GM21526 (cell line): ENCODE data around the gene ACAN.

Experiments
- ATAC-seq: cut with Tn5 transposase; IDR thresholded peaks from one replicate; pipeline ENCODE4 v1.9.1; 2021; ENCODE audit warnings: moderate library complexity; ENCODE audit not compliant: unreplicated experiment, low FRiP score

ACAN gene

DNA sequence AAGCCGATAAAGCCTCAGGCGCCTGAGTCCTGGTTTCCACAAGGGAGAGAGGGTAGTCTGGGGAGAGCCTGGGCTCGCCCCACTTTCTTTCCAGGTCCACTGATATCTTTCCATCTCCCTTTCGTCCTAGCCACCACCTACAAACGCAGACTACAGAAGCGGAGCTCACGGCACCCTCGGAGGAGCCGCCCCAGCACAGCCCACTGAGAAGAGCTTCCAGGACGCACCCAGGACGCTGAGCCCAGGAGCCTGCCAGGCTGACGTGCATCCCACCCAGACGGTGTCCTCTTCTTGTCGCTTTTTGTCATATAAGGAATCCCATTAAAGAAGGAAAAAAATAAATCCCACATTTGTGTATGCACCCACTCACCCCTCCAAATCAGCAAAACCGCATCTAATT, 71.0 kb downstream of the ACAN start:
- ATAC-seq = no peak

DNA sequence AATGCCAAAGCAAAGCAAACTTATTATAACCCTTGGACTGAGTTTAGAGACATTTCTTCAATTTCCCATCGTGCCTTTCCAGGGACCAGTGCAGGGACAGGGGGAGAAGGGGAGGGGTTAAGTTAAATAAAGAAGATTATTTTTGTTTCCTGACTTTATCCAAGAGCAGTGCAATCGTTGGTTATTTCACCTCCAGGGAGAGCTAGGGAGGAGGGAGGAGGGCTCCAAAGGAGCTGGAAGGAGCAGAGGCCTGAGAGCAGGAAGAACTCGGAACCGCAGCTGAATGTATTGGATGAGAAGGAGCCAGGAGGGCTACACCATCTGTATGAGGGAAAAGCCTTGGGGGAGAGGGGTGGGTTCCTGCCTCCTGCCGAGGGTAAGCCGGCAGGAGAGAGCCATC, 71.4 kb downstream of the ACAN start:
- ATAC-seq = no peak

DNA sequence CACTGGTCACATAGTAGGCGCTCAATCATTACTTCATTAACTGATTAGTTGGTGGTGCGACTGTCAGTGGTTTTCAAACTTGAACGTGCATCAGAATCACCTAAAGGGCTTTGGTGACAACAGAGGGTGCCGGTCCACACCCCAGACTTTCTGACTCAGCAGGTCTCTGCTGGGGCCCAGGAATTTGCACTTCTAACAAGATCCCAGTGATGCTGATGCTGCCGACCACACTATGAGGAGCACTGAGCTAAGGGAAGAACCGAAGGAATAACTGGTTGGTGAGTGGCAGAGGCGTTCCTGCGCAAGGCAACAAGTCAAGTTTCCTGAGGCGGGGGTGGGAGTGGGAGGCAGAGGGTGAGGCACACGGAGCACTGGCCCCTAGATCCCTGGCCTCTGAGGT, 73.3 kb downstream of the ACAN start:
- ATAC-seq = no peak

DNA sequence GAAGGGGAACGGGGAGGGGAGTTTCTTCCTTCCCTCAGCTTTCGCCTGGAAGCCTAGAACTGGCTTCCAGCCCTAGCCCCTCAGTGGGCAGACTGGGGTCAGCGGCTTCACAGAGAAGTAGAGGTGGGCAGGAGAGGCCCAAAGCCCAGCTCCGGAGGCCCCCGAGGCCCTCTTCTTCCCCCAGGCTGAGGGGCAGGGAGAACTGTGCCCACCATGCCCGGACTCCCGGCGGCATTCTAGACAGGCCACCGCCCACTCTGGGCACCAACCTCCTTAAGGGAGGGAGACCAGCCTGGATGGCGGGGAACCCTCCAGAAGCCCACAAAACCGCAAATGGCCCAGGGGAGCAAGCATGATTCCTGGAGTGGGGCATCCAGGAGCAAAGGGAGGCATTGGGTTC, 74.2 kb downstream of the ACAN start:
- ATAC-seq = no peak

DNA sequence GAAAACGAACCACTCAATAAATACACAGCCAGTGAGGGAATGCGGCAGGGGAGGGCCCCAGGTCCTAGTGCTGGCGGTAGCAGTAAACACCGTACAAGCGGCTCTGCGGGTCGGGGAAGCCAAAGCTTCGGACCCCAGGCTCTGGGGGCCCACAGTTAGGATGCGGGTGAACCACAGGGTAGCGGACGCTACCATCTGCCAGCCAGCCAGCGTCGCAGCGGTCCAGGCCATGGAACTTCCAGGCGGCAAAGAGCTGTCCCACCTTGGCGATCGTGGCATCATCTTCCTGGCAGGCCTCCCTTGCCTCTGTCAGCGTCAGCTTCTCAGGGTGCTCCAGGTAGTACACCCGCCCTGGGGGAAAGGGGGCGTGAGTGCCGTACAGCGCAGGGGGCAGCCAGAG, 74.7 kb downstream of the ACAN start:
- no peak for ATAC-seq

DNA sequence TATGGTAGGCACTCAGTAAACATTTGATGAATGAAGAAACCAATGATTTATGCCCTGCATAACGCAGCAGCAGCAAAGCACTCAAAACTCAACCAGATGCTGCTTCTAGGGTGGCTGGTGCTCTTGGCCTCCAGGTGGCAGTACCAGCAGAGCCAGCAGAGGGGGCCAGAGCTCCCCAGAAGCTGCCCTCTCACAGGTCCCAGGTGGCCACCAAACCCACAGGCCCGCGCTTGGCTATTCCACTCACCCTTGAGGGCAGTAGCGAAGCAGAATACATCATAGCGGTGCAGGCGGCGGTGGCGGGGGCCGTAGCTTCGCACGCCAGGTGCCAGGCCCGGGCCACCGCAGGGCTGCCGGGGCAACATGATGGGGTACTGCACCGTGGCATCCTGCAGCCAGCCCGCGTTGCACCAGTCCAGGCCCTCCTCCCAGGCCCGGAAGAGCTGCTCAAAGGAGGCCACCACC, 75.5 kb downstream of the ACAN start:
- ATAC-seq = peak; percentile 66

DNA sequence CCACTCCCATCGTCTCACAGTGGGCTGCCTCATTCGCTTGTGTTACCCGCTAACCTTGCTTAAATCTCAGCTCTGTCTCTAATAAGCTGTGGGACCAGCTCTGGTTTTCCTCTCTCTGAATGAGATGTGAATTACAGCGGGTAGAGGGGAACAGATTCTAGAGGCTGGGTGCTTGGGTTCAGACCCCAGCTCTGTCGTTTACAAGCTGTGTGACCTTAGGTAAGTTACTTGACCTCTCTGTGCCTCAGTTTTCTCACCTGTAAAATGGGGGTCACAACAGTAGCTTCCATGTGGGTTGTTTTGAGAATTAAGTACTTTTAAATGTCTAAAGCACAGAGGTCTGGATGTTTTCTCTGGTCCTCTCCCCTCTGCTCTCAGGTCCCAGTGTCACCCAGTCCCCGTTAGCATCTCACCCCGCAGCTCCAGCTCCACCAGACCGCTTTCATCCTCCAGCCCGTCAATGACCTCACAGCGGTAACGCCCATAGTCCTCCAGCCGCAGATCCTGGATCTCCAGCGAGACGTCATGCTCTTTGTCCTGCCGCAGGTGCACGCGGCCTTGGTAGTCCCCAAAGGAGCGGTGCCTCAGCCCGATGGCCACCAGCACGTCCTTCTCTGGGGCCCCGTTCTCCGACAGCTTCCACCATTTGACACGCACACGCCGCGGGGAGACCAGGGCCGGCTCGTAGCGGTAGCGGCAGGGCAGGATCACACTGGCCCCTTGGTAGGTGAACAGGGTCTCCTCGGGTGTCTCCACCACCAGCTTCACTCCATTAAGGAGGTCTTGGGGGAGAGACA, 77.9 kb downstream of the ACAN start:
- no peak for ATAC-seq

DNA sequence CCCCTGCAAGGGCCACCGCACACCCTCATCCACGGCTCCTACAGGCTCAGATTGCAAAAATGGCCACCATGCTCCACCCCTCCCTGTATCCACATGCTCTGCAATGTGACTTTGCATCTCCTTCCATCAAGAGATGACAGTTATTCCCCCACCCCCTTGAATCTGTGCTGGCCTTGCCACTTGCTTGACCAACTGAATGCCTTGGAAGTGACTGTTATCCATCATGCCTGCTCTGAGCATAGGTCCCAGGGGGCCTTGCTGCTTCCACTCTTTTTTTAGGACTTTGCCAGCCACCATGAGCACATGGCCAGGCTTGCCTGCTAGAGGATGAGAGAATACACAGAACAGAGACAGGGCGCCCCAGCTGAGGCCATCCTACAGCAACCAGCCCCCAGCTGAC, 78.5 kb downstream of the ACAN start:
- ATAC-seq = no peak

DNA sequence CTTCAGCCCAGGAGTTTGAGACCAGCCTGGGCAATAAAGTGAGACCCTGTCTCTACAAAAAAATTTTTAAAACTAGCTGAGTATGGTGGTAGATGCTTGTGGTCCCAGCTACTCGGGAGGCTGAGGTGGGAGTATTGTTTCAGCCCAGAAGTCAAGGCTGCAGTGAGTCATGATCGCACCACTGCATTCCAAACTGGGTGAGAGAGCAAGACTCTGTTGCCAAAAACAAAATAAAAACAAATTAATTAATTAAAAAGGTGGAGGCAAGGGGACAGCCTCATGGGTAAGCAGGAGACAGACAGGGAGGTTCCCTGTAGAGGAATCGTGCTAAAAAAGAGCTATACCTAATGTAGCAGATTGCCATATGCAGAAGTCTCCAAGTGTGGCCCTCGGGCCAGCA, 79.5 kb downstream of the ACAN start:
- ATAC-seq = no peak

DNA sequence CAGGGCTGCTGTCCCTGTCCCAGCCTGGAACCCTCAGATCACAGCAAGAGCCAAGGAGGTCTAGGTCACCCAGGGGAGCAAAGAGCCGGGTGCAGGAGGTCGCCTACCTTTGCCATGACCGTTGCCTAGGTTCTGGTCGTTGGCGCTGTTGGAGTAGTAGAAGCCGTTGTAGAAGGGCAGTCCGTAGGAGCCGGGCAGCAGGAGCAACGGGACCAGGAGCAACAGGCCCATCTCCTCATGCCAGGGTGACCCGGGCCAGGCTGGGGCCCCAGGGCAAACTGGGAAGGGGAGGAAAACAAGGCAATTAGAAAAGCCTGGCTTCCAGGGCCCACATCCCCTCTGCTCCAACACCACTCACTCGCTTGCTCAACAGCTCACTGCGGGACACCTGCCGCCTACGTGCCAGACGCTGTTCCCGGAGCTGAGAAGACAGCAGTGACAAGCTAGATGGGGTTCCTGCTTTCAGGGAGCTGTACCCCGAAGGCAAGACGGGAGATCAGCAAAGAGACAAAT, 83.9 kb downstream of the ACAN start:
- no peak for ATAC-seq

DNA sequence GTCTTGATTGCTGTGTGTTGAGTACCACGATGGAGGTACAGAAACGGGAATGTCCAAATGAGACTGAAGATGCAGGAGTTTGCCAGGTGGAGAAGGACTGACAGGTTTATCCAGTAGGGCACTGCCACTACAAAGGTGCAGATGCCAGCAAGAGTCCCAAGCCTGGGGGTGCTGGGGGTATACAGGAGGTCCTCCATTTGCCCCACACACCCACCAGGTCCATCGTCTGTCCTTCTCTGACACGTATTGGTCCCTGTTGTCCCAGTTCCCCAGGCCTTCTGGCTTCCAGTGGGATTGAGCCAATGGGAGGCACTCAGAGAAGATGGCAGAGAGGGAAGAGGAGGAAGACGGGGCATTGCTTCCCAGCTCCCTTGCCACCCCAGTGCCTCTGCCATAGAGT, 85.5 kb downstream of the ACAN start:
- ATAC-seq = no peak

DNA sequence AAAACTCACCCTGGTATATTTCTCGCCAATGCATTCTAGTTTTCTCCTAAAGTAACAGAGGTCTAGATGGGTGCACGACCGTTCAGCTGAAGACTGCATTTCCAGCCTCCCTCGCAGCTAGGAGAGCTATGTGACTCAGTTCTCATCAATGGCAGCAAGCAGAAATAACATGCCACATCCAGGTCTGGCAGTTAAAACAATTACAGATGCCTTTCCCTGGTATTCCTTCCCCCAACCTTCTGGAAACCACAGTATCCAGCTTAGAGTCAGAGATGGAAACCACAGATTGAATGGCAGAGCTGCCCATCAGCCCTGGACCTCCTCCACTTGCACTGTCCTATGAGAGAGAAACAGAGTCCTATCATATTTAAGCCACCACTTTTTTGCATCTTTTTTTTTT, 87.3 kb downstream of the ACAN start:
- no peak for ATAC-seq

DNA sequence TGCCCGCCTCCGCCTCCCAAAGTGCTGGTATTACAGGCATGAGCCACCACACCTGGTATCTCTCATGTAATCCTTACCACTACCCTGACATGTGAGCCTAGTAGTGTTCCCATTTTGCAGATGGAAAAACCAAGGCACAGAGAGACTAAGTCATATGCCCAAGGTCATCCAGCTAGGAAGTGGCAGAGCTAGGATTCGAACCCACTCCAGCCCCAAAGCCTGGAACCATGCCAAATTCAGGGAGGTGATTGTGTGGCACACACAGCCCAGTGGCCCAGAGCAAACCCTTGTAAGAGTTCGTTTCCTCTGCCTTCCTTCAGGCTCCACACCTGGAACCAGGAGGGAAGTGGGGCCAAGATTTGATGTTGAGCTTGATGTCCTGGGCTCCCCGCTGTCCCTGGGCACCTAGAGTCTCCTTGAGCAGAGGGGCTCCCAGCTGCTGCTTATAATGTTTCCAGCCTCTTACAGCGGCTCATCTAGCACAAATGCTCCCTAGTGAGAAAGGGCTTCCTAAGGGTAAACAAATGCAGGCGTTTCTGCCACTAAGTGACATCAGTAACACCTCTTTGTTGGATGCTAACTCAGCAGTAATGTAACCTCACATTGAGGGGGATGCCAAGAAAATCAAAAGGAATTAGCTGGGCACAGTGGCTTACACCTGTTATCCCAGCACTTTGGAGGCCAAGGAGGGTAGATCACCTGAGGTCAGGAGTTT, 88.5 kb downstream of the ACAN start:
- ATAC-seq = no peak

DNA sequence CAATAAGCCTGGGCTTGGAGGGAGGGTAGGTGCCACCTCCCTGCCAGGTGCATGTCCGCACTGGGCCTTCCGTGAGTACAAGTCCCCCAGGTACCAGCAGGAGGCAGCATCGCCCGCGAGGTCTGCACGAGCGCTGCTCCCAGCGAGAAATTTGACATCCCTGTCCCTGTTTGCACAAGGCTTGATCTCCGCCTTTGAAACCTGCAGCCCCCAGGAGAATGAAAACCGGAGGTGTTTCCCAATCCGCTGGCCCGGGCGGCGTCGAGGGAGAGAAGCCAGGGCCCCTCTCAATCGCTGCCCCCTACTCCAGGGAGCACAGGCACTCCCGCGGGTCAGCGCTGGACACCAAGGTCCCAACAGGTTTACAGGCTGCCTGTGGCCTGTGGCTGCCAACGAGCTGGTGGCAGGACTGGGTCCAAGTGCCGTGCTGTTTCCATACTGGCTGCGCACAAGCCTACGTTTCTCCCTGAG, 91.1 kb downstream of the ACAN start:
- no peak for ATAC-seq

DNA sequence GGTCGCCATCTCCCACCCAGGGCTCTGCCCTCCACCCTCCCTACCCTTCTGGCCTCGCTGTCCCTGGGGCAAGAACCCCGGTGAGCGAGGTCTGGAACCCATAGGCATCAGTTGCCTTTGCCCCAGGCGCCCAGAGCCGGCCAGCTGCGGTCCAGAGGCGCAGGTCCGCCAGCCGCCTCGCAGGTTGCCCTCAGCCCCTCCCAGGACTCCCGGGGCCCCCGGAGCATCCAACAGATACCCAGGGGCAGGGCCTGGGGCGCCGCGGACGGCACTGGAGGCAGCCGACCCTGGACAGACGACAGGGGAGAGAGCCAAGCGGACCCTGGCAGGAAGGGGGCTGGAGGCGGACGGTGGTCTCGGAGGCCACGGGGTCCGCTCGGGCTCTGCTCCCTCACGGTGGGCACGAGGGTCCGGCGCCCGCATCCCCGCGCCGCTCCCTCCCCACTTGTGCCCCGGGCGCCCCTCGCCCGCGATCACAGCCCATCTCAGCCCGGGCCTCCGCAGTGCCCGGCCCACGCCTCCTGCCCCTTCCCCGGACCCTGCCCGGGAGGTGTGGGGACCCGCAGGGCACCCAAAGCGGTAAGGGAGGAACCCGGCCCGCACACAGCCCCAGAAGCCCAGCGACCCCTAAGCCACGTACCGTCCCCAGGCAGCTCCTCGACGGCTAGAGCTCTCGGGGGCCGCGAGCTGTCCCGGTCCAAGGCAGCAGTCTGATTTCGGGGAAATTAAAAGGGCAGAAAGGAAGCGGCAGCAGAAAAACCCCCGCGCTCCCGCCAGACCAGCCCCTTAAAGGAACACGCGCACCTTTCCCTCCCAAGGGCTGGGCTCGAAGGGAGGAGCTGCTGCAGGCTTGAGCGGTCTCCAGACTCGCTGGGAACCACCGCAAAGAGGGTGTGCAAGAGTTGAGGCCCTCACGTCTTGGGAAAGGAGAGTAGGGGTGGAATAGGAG, 91.9 kb downstream of the ACAN start, which contains the start of gene HAPLN3:
Gene HAPLN3, minus strand, starts transcription at position 726 of the 949 bp plus-strand sequence. CDS start 8,246 bp downstream, outside the sequence.
- no peak for ATAC-seq

DNA sequence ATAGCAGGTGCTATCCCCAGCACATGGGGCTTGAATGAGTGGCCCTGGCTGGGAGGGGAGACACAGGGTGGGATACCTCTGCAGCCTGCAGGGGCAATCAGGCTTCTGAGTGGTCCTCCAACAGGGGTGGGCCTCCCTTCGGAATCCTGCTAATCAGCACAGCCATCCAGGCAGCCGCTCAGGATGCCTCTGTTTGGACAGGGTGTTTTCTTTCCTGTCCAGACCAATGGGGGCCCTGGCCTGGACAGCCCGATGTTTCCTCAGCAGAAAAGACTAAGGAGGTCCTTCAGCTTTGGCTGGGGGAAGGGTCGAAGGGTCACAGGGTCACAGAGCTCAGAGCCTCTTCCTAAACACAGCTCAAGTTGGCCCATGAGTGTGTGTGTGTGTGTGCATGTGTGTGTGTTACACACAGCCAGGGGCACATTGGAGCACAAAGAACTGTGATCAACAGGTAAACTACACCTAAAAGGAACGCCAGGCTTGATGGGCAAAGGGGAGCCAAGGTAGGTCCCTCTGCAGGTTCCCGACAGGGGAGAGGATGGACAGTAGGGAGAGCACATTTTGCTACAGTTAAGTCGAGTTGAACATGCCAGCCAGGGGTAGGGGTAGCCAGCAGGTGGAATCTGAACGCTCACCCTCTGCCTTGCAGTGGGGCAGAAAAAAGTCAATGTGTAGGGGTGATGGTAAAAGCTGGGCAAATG, 93.2 kb downstream of the ACAN start:
- no peak for ATAC-seq

DNA sequence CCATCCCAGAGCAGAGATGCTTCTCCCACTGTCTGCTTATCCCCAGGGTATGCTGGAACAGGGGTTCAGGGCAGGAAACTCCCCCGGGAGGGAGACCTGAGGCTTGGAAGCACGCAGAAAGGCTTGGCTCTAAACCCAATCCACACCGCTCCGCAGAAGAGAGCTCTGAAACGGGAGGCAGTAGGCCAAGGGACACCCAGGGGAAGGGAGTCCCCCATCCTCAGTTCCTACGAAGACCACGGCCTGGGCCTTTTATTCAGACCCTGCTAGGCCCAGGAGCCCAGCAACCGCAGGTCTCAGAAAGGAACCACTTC, 93.9 kb downstream of the ACAN start:
- ATAC-seq = no peak

DNA sequence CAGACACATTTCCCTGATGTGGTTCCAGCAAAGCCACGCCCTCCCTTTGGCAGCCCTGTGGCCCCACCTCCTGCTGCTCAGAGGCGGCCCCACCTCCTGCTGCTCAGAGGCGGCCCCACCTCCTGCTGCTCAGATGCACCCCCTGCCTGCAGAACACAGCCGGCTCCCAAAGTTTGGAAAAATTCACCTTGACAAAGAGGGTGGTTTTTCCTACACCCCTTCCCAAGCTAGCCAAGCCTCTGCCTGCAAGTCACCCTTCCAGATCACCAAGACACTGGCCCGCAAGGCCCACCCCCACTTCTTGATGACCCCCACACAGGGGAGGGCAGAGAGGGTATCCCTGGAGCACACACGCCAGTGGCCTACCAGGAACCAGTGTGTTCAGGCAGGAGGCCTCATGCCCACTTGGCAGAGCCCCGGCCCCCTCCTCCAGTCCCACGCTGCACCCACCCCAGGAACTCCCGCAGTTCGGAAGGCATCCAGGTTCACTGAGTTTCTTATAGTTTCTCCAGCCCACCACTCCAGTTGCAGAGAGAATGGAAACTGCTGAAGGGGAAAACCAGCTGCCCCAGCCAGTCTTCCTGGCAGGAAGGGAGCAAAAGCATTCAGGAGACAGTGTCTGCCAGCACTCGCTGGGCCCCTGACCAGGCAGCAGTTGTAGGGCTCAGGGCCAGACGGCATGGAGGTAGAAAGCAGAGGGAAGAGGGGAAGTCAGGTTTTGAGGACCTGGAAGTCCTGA, 94.4 kb downstream of the ACAN start:
- ATAC-seq = peak; percentile 73

DNA sequence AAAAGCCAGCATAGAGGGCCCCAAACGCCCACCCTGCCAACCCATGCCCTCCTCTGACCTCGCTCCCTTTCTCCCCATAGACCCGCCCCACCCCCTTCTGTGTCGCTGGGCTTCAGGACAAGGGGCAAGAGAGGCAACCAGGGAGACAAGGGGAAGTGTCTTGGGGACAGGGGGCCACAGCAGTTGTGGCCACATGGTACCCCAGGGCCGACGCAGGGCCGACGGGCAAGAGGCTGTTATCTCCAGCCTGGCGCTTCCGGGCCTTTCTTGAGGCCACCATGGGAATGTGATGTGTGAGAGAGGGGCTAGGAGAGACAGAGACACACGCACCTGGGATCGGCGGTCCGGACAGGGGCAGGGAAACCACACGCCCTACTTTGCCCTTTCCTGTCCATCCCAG, 95.5 kb downstream of the ACAN start:
- no peak for ATAC-seq
